ENCODE measurements around the gene CTNS.
A peak's percentile ranks its signal among the peaks of the same experiment; 100 is the strongest.

The CTNS gene

DNA sequence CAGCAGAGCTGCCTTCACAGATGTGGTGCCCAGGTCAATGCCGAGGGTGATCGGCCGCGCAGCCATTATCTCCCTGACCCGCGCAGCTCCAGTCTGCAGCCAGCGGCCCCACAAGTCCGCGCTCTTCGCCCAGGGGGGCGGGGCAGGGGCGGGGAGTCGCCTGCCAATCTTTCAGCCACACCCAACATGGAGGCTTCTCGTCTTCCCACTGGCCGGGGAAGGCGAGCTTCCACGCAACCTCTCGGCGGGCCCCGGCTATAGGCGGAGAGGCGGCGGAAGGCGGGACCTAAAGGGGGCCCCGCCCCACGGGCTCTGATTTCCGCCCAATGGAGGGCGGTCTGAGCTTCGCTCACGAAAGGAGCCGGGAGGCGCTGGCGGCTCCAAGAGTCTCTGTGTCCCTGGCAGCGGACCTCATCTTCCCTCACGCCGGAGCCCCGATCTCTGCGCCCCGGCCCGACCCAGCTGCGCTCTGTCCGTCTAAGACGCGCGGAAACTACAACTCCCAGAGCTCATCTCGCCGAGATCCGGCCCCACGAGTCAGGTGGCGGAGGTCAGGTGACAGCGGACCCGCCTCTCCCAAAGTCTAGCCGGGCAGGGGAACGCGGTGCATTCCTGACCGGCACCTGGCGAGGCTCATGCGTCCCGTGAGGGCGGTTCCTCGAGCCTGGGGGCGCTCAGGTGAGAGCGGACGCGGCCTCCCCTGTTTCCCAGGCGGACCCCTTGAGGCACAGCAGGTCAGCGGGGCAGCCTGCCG, at the start of gene CTNS, which contains the start of gene SHPK:
Gene CTNS, plus strand, starts transcription at position 607 of the 754 bp plus-strand sequence. CDS start 3,447 bp downstream, outside the sequence.
Gene SHPK, minus strand, starts transcription at position 97 of the 754 bp plus-strand sequence. Its CDS starts 31 bp downstream, at position 66.
- DNase-seq = peak; percentile 80 to 99 (median 96)

- DNase-seq = no peak
These were observed 46.8 kb upstream of the CTNS start for GRCh38 chr17:3589784-3590183.

DNA sequence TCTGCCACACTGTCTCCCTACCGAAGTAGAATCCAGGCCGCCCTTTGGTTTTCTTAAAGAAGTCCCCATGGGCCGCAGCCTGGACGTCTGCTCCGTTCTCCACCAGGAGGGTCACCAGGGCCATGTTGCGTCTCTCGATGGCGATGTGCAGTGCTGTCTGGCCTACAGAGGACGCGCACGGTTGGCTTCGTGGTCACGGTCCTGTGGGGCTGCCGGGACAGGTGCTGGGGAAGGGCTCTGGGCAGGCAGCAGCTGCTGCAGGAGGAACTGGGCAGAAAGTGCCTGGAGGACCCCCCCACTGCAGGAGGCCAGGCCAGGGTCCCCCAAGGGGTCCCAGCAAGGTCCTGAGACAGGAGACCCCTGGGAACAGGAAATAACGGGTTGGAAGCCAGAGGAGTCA, 46.3 kb upstream of the CTNS start:
- no peak for DNase-seq

DNA sequence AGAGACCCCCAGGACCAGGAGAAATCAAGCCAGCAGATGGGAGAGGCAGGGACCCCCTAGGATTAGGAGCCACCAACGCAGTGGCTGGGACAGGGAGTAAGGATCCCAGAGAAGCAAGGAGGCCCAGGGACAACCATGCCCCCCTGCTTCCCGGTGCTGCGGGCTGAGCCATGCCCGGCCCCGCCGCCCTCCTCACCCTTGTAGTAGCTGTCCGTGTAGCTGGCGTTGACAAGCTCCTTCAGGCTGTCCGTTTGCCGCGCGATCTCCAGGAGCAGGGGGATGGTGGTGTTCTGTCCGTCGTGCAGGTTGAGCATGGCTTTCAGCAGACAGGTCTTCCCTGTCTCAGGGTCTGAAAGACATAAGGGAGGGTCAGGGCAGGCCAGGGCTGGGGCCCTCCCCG, 45.8 kb upstream of the CTNS start:
- DNase-seq = no peak

GRCh38 chr17:3592216-3592860, 44.2 kb upstream of the CTNS start:
- DNase-seq = no peak

GRCh38 chr17:3593384-3593783, 43.2 kb upstream of the CTNS start:
- no peak for DNase-seq

GRCh38 chr17:3594051-3594800, 42.3 kb upstream of the CTNS start:
- DNase-seq = peak in 51 of 58 donors; percentile 4 to 72 (median 34)

DNA sequence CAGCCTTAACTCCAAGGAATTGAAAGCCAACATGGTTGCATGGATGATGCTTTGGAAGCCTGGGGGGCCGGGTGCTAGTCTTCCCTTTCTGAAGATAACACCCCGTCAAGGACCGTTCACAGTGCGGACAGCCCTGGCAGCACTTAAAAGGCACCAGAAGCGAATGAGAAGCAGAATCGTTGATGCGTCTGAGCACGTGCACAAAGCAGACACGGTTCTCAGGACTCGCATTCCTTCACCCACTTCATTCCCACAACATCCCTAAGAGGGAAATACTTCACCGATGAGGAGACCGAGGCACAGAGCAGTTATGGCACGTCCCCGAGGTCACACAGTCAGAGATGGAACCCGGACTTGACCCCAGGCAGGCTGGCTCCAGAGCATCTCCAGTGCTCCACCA, 41.6 kb upstream of the CTNS start:
- DNase-seq = no peak

- DNase-seq = no peak
These were observed 39.6 kb upstream of the CTNS start for GRCh38 chr17:3596804-3597464.

DNA sequence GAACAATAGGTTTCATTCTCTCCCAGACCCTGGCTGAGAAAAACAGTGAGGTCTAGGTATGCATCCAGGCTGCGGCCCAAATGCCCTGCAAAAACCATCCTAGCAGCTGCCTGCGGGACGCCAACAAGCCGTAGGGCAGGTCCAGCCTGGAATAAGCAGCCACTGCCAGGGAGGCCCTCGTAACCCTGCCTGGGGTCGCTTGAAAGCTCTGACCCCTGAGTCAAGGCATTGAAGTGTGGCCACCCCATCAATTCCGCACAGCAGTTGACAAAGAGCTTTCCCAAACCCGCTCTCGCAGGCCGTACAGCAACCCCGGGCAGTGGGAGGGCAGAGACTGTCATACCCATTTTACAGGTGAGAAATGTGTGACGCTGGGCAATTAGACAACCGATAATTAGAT, 38.5 kb upstream of the CTNS start:
- DNase-seq = no peak

DNA sequence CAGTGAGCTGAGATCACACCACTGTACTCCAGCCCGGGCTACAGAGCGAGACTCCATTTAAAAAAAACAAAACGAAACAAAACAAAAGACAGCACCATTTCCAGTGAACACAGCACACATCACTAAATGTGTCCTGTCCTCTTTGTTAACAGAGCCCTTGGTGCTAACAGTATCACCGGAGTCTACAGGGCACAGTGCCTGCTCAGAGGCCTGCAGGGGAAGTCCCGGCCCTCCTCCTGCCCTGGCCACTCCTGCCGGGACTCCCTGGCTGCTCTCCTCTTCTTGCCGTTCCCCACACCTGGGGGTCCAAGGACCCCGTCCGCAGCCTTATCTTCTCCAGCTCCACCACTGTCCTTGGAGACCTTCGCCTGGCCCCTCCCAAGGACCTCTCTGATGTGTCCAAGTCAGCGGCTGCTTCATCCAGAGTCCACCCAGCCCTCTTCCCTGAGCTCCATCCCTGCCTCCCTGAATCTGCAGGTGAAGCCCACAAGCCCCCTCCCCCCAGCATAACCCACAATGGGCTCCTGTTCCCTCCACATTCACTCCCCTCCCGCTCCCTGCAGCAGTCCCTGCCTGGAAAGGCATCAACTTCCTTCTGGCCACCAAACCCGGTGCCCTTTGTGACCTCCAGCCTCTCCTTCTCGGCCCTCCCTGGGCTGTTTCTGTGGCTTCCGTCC, 35.9 kb upstream of the CTNS start:
- no peak for DNase-seq

DNA sequence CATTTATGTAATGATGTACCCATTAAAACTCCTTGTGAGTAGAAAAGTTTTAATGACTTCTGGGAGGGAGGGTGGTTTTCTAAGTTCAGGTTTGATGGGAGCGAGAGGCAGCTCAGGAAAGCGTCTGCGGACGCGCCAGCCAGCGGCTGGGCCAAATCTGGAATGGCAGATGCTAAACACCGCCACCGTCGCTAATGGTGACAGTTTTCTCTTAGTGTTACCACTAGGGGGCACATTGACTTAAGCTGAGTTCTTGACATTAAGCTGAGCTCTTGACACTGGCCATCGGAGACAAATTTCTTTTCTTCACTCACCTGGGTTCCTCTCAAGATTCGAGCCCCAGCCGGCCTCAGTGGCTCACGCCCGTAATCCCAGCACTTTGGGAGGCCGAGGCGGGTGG, 34.1 kb upstream of the CTNS start:
- DNase-seq = no peak

DNA sequence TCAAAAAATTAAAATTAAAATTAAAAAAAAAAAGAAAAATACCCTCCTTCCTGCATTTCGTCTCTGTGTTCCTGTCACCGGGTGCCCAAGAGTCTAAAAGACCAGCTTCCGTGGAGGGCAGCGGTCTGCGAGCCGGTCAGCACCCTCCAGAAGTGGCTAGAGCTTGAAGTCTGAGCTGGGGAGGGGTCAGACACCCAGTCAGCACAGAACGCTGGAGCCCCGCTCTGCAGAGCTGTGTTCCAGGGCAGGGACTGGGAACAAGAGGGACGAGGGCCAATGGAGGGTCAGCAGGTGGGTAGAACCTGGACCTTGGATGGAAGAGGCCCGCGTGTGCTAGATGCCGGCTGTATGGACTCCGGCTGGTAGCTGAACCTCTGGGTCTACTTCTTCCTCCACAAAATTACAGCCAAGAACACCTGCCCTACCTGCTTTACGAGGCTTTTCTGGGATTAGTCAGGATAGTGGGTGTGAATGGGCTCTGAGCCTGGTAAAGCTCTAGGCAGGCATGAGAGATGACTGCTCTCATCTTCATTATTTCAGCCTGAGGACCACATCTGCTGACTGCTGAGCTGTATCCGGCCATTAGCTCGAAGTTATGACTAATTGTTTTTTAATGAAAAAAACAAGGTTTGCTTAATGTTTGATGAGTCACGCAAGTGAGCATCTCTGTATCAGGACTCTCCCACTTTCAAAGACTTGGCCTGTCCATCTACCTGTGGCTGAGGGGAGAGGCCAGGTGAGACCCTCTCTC, 33.3 kb upstream of the CTNS start:
- no peak for DNase-seq

- DNase-seq = no peak
These were observed 32.7 kb upstream of the CTNS start for GRCh38 chr17:3603870-3604259.

DNA sequence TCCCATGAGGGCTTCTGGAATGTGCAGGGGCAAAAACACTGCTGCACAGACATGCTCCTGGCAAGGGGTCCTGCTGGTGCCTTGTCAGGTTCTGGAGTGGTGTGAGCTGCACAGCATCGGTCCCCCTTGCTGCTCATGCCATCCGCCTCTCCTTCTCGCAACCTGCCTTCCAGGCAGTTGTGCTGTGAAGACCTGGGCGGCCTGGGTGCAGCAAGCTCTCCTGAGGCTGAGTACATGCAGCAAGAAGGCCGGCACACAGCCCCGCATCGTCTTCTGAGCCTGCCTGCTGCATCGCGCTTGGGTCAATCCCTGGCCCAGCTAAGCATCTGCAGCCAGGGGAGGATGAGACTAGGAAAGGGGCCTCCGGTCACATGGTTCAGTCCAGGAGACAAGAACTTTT, 26.9 kb upstream of the CTNS start:
- no peak for DNase-seq

DNA sequence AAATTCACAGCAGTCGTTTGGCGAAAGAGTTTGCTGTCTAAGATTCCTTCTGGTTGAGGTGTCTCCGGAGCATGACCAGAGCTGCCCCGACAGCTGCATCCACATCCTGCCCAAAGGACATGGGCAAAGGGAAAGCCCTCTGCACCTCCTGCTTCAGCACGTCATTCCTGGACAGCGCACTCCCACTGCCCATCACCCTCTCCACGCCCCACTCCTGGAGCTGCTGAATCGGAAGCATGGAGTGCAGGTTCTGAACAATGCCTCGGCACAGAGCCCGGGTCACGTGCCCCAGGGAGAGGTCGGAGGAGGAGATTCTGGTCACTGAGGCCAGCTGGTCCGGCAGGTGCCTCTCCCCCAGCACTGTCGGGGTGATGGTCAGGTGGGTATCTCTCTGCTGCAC, 26.0 kb upstream of the CTNS start:
- no peak for DNase-seq

GRCh38 chr17:3613124-3613523, 23.4 kb upstream of the CTNS start:
- DNase-seq = no peak

DNA sequence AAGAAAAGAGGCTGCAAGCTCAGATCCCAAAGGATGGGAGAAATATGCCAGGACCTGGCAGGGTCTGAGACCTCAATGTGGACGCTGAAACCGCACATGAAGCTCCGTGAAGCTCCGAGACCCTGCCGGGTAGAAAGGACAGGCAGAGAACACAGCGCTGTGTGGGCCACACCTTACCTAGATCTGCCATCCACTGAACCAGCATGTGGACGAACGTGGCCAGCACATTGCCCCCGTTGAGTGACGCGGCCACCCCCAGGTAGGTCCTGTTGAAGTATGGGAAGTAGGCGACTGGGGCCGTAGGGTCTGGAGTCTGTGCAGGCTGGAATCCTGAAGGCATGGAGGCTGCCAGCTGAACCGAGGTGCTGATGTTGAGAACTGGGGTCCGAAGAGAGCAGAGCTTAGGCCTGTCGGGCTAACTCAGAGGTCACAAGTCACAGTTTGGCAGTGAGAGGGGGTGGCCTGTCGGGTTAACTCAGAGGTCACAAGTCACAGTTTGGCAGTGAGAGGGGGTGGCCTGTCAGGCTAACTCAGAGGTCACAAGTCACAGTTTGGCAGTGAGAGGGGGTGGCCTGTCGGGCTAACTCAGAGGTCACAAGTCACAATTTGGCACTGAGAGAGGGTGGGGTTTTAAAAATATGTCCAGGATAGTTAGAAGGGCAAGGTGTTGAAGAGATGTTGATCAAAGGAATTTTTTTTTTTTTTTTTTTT, 21.2 kb upstream of the CTNS start:
- DNase-seq = no peak

- no peak for DNase-seq
These were observed 15.3 kb upstream of the CTNS start for GRCh38 chr17:3621146-3621720.

Measured in anterior cingulate cortex (tissue), 58 donors.